KG1 (cell line): ENCODE measurements around the gene EML5.

ENCODE experiments used
- DNase-seq: peaks from one replicate; lab custom pipeline; 2025; lab: John Stamatoyannopoulos, UW

Gene EML5

GRCh38 chr14:88562532-88562830, 230.3 kb downstream of the EML5 start:
- DNase-seq, result no peak
